ENCODE measurements around the gene BIRC2.

GRCh38 chr11:102313238-102313940 lies 33.6 kb upstream of the BIRC2 start:
- no peak for TF ChIP-seq CTCF (IDR thresholded peaks at IDR 0.05)
- no peak for TF ChIP-seq POLR2AphosphoS5 (IDR thresholded peaks at IDR 0.05)

All from stomach (tissue), 4 donors.